ENCODE measurements around the gene RPLP2.

DNA sequence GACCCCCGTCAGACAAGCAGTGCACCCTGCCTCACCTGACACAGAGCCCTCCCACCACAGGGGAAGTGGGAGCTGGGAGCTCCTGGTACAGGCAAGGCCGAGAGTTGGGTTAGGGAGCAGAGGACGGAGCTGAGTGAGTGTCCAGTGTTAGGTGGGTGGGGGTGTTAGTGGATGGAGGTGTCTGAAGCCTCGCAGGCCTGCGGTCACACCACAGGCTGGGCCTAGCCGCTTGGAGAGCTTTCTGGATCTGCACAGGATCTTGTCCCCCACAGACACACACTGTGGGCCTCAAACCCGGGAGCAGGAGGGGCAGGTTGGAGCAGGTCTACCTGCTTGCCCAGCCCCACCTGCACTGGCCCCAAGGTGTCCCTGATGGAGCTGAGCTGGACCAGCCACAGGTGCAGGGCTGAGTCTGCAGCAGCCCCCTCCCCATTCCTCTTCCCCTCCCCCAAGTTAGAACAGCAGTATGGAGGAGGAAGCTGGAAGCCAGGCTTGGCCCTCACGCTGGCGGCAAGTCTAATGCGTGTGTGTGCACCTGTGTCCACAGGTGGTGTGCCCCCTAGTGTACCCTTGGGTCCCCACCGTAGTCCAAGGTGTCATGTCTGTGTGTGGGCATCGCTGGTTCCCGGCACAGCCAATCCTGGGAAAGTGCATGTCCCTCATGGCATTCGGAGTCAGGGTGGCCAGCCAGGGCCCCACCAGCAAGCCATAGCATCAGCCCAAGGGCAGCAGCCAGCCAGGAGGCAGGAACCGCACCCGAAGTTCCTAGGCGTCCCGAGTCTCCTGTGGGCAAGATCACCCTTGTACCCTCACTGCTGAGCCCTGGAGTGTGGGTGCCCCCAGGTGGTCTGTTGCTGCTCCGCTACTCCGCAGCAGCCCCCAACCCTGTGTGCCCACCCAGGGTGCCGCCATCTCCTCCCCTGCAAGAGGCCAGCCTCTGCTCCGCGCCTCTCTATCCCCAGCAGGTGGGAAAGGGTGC lies 30.5 kb upstream of the RPLP2 start:
- TF ChIP-seq ZNF274 (IDR thresholded peaks at IDR 0.05; ENCODE audit: low read depth, low read length) (no peak), YY1 (IDR thresholded peaks at IDR 0.05; ENCODE audit: insufficient read depth, insufficient read length) (no peak)

Data from NT2/D1 (cell line).